Spinal cord (tissue), 10 donors: ENCODE data around the gene JOSD2. TPM values are rescaled to one million over a fixed set of nuclear protein-coding genes. Genes with fewer than 3 reads are reported as not detected.

ENCODE experiments used
- DNase-seq, 6 donors: peaks; one replicate each; pipeline versions ENCODE4 v3.0.0 to v3.0.0-alpha.2; 2013 to 2015; ENCODE audit warnings: low spot score in 6 of 6, low read depth in 4 of 6
- H3K27ac ChIP-seq: one replicate; pipeline ENCODE4 v1.5.1; 2013; ENCODE audit warnings: low read depth, low read length, control low read depth
- H3K27me3 ChIP-seq: one replicate; pipeline ENCODE4 v1.6.1; 2013; ENCODE audit warnings: low read length; ENCODE audit not compliant: control insufficient read depth, insufficient read depth
- H3K36me3 ChIP-seq: one replicate; pipeline ENCODE4 v1.6.1; 2013; ENCODE audit warnings: low read length; ENCODE audit not compliant: control insufficient read depth, insufficient read depth
- H3K4me1 ChIP-seq: one replicate; pipeline ENCODE4 v1.6.1; 2013; ENCODE audit warnings: low read length; ENCODE audit not compliant: control insufficient read depth, insufficient read depth
- H3K4me3 ChIP-seq: one replicate; pipeline ENCODE4 v1.5.1; 2013; ENCODE audit warnings: low read depth, low read length, control low read depth
- H3K9me3 ChIP-seq: one replicate; pipeline ENCODE4 v1.6.1; 2013; ENCODE audit warnings: low read length; ENCODE audit not compliant: control insufficient read depth, insufficient read depth
- WGBS: methylation state at CpG from one replicate; pipeline ENCODE4 v1.1.5; 2013; ENCODE audit warnings: missing lambda C conversion rate; ENCODE audit not compliant: insufficient coverage; 5-methylcytosine and 5-hydroxymethylcytosine counted together
- long read RNA-seq, 4 donors: transcript quantifications; one replicate each; lab custom pipeline, GENCODE V29; 2026
- polyA plus RNA-seq, 2 donors: library from polyadenylated mRNA; unstranded; fragments of 120-200 nt; gene quantifications; one replicate each; pipeline ENCODE4 v1.2.1, GENCODE V29; 2013; ENCODE audit not compliant: insufficient read length in 2 of 2
- total RNA-seq, 2 donors: library from RNA; depleted of rRNA in 1 of 2; stranded (reverse); fragments of 120-200 nt in 1 of 2; fragments of >200 nt in 1 of 2; gene quantifications; one replicate each; pipeline versions ENCODE4 v1.2.3 to v1.2.4, GENCODE V29; 2013 to 2014
- donor health status: healthy.

The JOSD2 gene, protein sequence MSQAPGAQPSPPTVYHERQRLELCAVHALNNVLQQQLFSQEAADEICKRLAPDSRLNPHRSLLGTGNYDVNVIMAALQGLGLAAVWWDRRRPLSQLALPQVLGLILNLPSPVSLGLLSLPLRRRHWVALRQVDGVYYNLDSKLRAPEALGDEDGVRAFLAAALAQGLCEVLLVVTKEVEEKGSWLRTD
- 10 to 100 TPM in 1 of 2 donors, 1 to 10 TPM in 1; 9.3 to 19.8 TPM for total RNA-seq
- polyA plus RNA-seq: 10 to 100 TPM; 27.7 to 29.8 TPM
- long read RNA-seq, donor 1, transcript JOSD2-205 (5 exons, 802 nt): minor isoform, 5 of 20 reads
- long read RNA-seq, donor 1, transcript JOSD2-204 (5 exons, 996 nt): major isoform, 9 of 20 reads
- long read RNA-seq, donor 1, partial matches to known transcripts: 5 of 20 reads
- long read RNA-seq, donor 1, other reads (novel, unspliced or antisense): 0 of 20 reads
- long read RNA-seq, donor 2, partial matches to known transcripts: 0 of 3 reads
- long read RNA-seq, donor 2, other reads (novel, unspliced or antisense): 0 of 3 reads
- long read RNA-seq, donor 3, partial matches to known transcripts: 0 of 7 reads
- long read RNA-seq, donor 3, other reads (novel, unspliced or antisense): 0 of 7 reads
- long read RNA-seq, donor 4, transcript JOSD2-205 (5 exons, 802 nt): minor isoform, 5 of 49 reads
- long read RNA-seq, donor 4, transcript JOSD2-204 (5 exons, 996 nt): major isoform, 26 of 49 reads
- long read RNA-seq, donor 4, transcript JOSD2-201 (5 exons, 582 nt): minor isoform, 6 of 49 reads
- long read RNA-seq, donor 4, partial matches to known transcripts: 10 of 49 reads
- long read RNA-seq, donor 4, other reads (novel, unspliced or antisense): 0 of 49 reads

DNA sequence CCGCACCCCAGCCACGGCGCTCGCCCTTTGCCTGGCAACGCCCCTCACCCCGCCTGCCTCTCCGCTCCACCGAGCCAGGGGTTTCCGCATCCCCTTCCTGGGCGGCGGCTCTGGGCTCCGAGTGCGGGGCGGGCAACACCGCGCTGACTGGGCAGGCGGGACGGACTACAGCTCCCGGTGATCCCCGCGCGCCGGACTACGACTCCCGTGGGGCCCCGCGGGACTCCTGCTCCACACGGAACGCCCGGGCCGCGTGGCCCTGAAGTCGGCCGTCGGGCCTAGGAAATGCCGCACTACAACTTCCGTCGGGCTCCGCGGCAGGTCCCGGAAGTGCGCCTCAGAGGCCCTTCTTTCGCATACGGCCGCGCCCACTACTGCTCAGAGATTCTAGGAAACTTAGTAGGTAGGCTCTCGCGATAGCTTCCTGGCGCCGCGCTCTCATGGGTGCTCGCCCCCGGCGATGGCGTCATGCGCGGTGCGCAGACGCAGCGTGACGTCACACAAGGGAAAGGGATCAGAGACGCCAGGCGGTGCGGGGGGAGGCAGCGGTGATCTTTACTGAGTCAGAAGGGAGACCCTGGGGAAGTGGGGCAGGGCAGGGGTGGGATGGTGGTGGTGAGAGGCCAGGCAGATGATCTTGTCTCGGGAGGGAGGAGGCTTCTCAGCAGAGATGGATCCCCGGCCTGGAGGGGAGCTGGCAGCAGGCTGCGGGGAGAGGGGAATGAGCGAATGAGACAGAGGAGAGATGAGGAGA is at the start of gene JOSD2:
TSS of gene JOSD2 (minus strand) at position 123 of the 754 bp plus-strand sequence. CDS start 760 bp downstream, outside the sequence.
- Histone ChIP-seq H3K4me3 (peak within 1 kb of the TSS; percentile 78), H3K36me3 (peaks cover 30% of the 10 kb centered on the region), H3K9me3 (no peaks in the 10 kb centered on the region), H3K27ac (peak within 1 kb of the TSS; percentile 96), H3K4me1 (peaks cover 78% of the 10 kb centered on the region), H3K27me3 (no peaks in the 10 kb centered on the region)
- WGBS: under 1% methylated on average over 69 of the region's 69 CpGs
- DNase-seq: peak; percentile 93 to 100 (median 97)

DNA sequence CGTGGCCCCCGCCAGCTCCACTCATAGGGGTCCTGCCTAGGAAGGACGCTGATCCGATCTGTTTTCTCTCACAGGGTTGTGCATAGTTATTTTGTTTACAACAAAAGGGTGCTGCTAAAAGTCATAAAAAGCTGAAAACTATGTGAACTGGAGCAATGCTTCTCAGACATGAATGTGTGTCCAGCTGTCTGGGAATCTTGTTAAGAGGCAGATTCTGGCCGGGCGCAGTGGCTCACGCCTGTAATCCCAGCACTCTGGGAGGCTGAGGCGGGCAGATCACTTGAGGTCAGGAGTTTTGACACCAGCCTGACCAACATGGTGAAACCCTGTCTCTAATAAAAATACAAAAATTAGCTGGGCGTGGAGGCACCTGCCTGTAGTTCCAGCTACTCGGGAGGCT is 48.6 kb upstream of the JOSD2 start:
- WGBS: 50% methylated on average over 9 of the region's 10 CpGs
- no peak overlapping the region for H3K27ac ChIP-seq
- H3K4me1 ChIP-seq: peaks cover 72% of the 10 kb centered on the region
- peaks cover 80% of the 10 kb centered on the region for H3K36me3 ChIP-seq
- no peak overlapping the region for H3K4me3 ChIP-seq
- H3K9me3 ChIP-seq: no peaks in the 10 kb centered on the region
- no peaks in the 10 kb centered on the region for H3K27me3 ChIP-seq
- DNase-seq: no peak

DNA sequence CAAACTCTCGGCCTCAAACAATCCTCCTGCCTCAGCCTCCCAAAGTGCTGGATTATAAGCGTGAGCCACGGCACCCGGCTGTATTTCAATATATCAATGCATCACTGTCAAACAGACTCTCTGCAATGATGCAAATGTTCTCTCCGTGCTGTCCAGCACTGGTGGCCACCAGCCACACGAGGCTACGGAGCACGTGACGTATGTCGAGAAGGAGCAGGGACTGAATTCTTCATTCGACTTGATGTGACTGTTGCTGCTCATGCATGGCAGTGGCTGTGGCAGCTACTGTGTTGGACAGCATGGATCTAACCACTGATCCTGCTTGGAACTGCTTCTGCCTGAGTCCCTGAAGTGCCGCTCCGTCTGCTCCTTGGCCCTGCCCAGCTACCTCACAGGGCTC is 47.5 kb upstream of the JOSD2 start:
- Histone ChIP-seq H3K27me3 (no peaks in the 10 kb centered on the region), H3K4me3 (no peak overlapping the region), H3K27ac (no peak overlapping the region), H3K36me3 (peaks cover 80% of the 10 kb centered on the region), H3K9me3 (no peaks in the 10 kb centered on the region), H3K4me1 (peaks cover 61% of the 10 kb centered on the region)
- WGBS: 72% methylated on average over 13 of the region's 13 CpGs
- no peak for DNase-seq

DNA sequence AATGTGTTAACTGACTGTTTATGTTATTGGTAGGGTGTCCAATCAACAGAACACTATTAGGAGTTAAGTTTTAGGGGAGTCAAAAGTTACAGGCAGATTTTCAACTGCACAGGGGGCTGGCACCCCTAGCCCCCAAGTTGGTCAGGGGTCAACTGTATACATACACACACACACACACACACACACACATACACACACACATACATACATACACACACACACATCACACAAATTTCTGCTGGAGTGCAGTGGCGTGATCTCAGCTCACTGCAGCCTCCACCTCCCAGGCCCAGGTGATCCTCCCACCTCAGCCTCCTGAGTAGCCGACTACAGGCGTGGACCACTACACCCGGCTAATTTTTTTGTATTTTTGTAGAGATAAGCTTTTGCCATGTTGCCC is 47.0 kb upstream of the JOSD2 start:
- no CpG with 5 or more reads among the region's 4 CpGs for WGBS

DNA sequence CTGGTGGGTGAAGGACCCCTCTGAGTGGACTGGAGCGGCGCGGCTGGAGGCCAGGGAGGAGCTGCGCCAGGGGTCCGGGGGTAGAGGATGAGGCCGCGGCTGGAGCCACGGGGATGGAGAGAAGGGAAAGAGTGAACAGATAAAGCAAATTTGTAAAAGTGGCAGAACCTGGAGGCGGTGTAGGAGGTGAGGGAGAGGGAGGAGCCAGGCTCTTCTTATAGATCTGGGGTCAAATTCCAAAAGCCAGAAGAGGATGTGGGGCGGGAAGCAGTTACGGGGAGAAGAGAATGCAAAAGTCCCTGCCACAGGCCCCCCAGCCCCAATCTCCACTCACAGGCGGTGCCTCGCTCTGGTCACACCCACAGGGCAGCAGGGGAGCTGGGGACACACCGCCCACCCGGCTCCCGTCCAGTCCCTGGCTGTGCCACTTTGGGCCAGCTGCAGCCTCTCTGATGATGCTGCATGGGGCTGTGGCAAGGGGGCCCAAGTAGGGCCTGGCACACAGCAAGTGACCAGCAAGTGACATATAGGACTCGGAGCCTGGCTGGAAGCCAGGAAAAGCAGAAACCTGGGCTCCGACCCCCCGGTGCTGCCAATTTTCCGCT is 46.1 kb upstream of the JOSD2 start:
- Histone ChIP-seq H3K4me3 (peak overlapping the region; percentile 49), H3K27me3 (no peaks in the 10 kb centered on the region), H3K27ac (no peak overlapping the region), H3K4me1 (peaks cover 58% of the 10 kb centered on the region), H3K36me3 (peaks cover 68% of the 10 kb centered on the region), H3K9me3 (no peaks in the 10 kb centered on the region)
- DNase-seq: no peak
- WGBS: 19% methylated on average over 18 of the region's 20 CpGs

More for the DNA sequence above, 47.0 kb upstream of the JOSD2 start:
- Histone ChIP-seq H3K4me3 (no peak overlapping the region), H3K9me3 (no peaks in the 10 kb centered on the region), H3K27ac (no peak overlapping the region), H3K27me3 (no peaks in the 10 kb centered on the region), H3K4me1 (peaks cover 58% of the 10 kb centered on the region), H3K36me3 (peaks cover 77% of the 10 kb centered on the region)
- no peak for DNase-seq

DNA sequence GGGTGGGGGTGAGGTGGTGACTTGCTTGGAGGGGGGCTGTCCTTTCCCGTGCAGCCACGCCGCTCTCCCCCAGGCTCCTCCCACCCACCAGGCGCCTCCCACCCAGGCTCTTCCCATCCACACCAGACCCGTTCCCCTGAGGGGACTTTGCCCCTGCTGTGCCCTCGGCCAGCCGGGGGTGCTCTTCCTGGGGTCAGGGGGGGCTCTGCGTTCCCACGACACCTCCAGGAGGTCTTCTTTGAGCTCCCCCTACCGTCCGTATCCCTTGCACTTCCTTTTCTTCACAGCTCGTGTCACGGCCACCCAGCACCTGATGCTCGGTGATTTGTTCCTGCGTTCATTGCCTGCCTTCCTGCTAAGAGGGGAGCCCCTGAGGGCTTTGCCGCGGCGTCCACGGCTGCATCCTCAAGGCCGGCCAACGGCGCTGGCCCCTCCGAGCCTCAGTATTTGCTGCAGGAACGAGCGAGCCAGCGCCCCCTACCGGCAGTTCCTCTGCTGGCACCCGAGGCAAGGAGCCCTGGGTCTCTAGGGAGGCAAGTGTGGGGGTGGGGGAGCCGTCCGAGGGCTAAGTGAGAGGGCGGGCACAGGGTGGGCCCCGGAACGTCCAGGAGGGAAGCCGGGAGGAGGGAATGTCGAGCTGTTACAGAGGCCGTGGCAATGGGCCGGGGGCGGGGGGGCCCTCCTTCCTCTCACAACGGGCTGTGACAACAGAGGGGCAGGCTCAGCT is 45.5 kb upstream of the JOSD2 start:
- Histone ChIP-seq H3K4me1 (peaks cover 64% of the 10 kb centered on the region), H3K27ac (peak overlapping the region; percentile 40), H3K4me3 (peak overlapping the region; percentile 49), H3K27me3 (no peaks in the 10 kb centered on the region), H3K36me3 (peaks cover 63% of the 10 kb centered on the region), H3K9me3 (no peaks in the 10 kb centered on the region)
- peak in 3 of 6 donors; percentile 73 to 93 (median 89) for DNase-seq
- WGBS: 5% methylated on average over 36 of the region's 39 CpGs

DNA sequence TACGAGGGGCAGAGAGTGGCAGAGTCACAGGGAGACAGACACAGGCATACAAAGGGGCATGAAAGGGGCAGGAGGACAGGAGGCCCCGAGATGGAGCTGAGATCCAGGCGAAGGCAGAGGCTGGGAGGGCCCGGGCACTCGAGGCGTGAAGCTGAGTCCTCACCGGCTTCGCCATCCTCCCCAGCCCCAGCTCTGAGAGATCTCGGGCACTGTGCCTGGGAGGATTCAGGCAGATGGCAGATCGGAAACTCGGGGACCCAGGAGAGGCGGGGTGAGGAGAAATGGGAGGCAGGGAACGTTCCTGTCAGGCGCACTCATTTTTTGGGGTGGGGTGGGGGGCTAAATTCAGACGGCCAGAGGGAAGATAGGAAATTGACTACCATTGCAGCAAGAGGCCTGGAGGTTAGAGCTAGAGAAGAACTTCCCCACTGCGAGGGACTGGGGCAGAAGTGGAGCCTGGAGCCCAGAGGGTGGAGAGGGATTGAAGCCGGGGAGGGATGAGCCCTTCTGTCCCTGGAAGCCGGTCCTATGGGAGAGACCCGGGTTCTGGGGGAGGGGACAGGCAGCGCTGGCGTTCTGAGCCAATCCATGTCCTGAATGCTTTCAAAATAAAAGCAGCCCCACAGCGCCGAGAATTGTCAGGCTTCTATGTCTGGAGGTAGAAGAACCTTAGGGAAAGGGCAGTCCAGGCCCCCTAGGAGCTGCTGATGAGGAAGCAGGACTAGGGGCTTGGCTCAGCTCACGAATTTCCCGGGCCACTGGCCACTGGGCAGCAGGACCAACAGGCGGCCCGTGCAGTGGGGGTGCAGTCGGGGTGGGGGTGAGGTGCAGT is 44.7 kb upstream of the JOSD2 start:
- no peak overlapping the region for H3K27ac ChIP-seq
- 36% methylated on average over 17 of the region's 28 CpGs for WGBS
- no peaks in the 10 kb centered on the region for H3K27me3 ChIP-seq
- H3K4me3 ChIP-seq: no peak overlapping the region
- peaks cover 71% of the 10 kb centered on the region for H3K4me1 ChIP-seq
- no peaks in the 10 kb centered on the region for H3K9me3 ChIP-seq
- DNase-seq: peak in 1 of 6 donors; percentile 53
- peaks cover 57% of the 10 kb centered on the region for H3K36me3 ChIP-seq

DNA sequence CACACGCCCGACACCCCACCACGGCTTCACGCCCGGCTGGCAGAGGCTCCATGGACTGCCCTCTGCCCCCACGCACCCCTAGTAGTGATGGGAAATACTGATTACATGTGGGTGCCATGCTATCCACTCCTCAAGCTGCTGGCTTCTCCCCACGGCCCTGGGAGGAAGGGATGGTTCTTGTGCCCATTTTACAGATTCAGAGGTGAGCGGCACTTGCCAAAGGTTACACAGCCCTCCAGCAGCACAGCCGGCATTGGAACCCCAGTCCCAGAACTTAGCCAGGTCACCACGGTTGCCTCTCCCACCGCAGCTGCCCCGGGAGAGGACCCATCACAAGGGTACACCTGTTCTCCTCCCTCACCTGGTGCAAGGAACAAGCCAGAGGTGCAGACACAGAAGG is 44.0 kb upstream of the JOSD2 start:
- Histone ChIP-seq H3K9me3 (no peaks in the 10 kb centered on the region), H3K27ac (no peak overlapping the region), H3K27me3 (no peaks in the 10 kb centered on the region), H3K4me1 (peaks cover 78% of the 10 kb centered on the region), H3K4me3 (no peak overlapping the region), H3K36me3 (peaks cover 55% of the 10 kb centered on the region)
- no peak for DNase-seq
- WGBS: 83% methylated on average over 5 of the region's 12 CpGs
